ENCODE results near the gene ATG4B.

Gene ATG4B

DNA sequence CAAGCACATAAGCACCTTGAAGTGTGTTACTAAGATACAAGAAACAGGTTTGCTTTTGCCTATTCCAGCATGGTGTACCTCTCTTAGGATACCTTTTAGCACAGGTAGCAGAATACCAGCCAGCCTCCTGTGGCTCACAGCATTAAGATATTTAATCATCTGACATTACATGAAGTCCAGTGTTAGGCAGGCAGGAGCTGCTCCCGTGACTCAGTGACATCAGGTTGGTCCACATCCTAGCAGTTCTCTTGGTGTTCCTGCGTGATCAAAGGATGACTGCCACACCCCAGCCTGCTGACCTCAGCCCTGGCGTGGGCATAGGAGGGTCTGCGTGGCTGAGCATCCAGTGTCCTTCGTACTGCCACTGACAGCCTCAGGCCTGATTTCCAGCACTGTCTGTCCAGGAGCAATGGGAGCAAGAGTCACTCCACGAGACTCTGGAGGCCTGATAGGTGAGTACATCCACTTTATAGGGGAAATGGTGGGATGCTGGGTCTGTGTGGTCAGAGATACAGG is 52.8 kb downstream of the ATG4B start:
- no peak for DNase-seq (ENCODE audit: low spot score)

DNA sequence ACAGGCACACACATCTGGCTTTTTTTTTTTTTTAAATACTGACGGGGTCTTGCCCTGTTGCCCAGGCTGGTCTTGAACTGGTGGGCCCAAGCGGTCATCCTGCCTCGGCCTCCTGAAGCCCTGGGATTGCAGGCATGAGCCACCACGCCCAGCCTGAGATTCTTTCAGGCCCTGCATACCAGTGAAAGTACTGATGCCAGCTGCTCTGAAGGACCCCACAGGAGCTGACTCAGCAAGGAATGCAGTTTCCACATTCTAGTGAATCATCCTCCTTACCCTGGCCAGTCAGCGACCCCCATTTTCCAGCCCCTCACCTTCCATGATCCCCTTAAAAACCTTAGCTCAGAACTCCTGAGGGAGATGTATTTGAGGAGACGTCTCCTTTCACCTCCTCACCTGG is 55.0 kb downstream of the ATG4B start:
- DNase-seq (ENCODE audit: low spot score): no peak

- no peak for DNase-seq (ENCODE audit: low spot score)
Observed at GRCh38 chr2:241695651-241696050, 58.2 kb downstream of the ATG4B start.

DNA sequence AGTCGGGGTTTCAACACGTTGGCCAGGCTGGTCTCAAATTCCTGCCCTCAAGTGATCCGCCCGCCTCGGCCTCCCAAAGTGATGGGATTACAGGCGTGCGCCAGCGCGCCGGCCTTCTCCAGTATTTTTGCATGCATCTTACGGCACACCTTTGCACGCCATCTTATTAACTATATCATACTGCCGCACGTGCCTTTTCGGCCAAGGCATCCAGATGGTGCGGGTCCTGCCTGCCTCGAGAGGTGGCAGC is 63.6 kb downstream of the ATG4B start:
- DNase-seq (ENCODE audit: low spot score): no peak

DNA sequence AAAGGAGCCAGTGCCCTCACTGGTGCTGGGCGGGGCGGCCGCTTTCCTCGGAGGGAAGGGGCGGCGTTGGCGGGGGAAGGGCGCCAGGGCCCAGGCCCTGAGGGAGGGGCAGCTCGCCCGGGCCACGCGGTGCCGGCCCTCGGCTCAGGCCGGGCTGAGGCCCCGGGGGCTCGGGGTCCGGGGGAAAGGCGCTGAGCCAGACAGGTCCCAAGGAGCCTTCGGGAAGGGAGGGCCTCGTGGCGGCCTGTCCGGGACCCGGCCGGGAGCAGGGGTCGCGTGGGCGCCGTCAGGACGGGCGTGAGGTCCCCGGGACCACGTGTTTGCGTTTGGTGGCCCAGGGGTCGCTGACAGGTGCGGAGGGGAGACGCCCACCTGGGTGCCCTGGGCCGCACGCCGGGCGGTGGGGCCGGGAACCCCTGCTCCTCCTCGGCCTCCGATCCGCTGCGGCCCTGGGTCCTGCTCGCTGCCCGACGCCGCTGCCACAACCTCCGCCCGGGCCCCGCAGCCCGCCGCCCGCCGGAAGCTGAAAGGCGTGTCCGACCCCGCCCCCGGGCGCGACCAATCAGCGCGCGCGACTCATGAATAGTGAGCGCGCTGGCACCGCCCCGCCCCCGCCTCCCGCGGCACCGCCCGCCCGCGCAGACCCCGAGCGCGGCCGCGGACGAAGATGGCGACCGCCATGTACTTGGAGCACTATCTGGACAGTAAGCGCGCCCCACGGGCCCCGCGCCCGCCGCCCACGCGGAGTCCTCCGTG is 64.1 kb downstream of the ATG4B start, which contains the start of gene ING5:
ING5 (plus strand) TSS at position 641 of the 756 bp plus-strand sequence; CDS start at position 668, 27 bp downstream.
- peak; percentile 96 for DNase-seq (ENCODE audit: low spot score)

DNA sequence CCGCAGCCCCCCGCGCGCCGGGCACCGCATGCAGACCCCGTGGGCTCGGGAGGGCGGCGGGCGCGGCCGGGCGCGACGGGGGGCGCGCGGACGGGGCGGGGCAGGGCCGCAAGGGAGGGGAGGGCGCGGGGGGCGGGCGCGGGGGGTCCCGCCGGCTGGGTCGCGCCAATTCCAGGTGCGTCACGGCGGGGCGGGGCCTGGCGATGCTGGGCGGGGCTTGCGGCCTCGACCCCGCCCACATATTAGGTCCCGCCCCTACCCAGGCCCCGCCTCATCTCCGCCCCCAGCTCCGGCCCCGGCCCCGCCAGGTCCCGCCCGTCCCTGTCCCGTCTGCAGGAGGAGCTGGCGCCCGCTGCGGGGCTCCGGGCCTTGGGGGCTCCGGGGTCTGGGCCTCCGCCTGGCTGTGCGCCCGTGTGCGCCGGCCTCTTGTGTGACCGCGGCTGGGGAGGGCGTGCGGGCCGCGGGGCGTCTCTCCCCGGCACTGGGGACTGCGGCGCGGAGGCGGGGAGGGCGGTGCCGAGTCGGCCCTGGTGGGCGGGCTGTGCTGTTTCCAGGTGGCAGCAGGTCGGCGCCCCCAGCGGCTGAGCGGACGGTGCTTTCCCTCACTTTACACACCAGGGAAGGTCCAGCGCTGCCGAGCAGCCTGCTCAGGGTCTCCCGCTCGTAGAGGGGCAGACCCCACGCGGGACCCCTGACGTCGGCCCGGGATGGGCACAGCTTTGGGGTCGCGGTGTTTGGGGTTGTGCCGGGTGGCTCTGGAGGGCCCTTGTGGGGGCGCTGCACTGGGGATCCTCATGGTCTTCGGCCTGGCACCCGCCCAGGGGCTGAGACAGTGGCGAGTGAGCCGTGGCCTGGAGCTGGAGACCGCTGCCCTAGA is 64.9 kb downstream of the ATG4B start:
- peak; percentile 86 for DNase-seq (ENCODE audit: low spot score)

GRCh38 chr2:241703032-241703604 is 65.6 kb downstream of the ATG4B start:
- no peak for DNase-seq (ENCODE audit: low spot score)

DNA sequence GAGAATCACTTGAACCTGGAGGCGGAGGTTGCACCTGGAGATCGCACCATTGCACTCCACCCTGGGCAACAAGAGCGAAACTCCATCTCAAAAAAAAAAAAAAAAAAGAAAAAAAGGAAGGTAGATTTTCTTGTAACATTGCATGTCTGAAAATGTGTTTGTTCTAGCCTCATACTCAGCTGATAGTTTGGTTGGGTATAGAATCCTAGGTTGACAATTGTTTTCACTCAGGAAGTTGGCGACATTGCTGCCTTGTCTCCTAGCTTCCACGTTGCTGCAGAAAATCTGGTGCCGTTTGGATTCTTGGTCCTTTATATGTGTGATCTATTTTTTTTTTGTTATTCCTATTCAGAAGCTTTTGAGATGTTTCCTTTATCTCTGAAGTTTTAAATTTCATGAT is 69.0 kb downstream of the ATG4B start:
- no peak for DNase-seq (ENCODE audit: low spot score)

- no peak for DNase-seq (ENCODE audit: low spot score)
Observed at GRCh38 chr2:241708879-241709278, 71.4 kb downstream of the ATG4B start.

DNA sequence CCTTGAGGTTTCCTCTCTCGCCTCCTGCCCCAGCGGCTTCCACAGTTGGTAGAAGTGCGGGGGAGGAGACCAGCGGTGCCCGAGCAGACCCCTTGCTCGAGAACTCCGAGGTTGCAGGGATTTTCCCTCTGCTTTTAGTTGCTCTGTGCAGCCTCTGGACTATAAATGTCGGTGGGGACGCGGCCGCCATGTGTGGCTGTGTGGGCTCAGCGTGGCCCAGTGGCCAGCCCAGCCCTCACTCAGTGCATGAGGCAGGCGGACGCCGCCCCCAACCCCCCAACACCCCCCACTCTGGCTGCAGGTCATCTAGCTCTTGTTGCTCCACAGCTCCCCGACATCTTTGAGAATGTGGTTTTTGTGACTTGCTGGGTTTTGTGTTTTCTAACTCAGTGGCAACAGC is 81.6 kb downstream of the ATG4B start:
- no peak for DNase-seq (ENCODE audit: low spot score)

DNA sequence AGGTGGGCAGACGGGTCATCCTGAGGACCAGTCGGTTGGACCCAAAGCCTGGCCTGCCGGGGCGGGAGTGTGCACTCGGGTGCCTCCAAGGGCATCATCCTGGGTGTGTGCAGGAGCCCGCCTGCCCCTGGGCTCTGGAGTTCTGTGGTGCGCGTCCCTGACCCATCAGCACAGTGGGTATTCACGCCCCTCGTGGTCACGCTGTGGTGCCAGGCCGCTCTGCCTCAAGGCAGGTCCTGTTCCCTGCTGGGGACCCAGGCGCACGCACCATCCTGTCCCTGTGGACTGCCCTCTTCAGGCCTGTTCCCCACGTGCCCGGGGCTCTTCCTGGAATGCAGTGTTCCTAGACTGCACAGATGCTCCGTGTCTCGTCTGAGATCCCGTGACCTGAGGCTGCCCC is 82.6 kb downstream of the ATG4B start:
- no peak for DNase-seq (ENCODE audit: low spot score)

DNA sequence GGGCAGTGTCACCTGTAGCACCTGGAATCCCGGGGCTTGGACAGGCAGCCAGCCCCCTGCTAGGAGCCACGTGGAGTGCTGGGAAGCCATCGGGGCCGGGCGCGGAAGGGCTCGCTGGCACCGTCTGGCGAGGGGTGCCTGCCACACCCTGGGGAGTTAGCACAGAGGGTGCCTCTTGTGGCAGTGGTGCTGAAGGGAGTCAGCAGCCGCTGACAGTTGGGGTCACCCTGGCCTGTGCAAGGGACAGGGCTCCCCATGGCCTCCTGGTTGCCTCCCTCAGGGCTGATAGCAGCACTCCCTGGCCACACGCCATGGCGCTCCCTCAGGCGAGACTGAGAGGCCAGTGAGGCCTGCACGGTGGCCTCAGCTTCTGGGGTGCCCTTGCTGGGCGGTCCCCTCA is 83.1 kb downstream of the ATG4B start:
- no peak for DNase-seq (ENCODE audit: low spot score)

DNA sequence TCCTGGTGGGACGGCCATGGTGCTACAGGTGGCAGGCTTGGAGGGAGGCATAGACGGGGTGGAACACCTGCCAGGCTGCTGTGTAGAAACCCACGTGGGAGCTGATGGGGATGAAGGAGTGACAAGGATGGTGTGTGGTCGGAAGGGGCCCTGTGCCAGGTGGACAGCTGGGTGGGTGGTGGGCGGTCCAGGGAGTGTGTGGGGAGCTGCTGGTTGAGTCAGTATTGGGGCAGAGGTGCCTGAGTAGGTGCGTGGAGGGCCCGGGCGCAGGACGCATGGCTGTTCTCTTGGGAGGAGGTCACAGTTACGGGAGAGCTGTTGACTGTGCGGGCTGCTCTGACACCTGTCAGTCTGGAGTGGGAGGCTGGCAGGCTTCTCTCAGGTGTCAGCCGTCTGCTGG is 84.4 kb downstream of the ATG4B start:
- no peak for DNase-seq (ENCODE audit: low spot score)

DNA sequence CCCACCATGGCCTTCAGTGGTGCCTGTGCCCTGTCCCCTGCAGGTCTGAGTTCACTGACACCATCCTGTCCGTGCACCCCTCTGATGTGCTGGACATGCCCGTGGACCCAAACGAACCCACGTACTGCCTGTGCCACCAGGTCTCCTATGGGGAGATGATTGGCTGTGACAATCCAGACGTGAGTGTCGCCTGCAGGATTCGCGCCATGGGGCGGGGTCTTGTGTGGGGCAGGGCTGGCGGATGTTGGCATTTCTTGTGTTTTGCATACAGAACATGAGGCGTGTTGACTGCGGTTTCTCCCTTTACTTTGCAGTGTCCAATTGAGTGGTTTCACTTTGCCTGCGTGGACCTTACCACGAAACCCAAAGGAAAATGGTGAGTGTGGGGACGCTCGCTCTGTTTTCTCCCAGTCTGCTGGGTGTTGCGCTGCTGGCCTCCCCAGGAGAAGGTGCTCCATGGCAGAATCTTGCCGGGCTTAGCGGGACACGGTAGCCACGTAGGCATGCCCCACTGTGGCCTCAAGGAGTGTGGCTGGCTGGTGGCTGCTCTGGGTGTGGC is 85.5 kb downstream of the ATG4B start:
- no peak for DNase-seq (ENCODE audit: low spot score)

All from CD4-positive, alpha-beta T cell treated with Interleukin-2 at 100 ng/mL for 4 hours (primary cell).